HEK293T (cell line): ENCODE data around the gene AGAP1.

Source experiments
- CTCF ChIA-PET: fragments of 350-600 bp; formaldehyde crosslinking; extraction: SDS; loops from one replicate; lab custom pipeline; 2021; ENCODE audit warnings: antibody characterized with exemption, inconsistent platforms; lab: Yijun Ruan, JAX
- POLR2A ChIA-PET: fragments of 350-600 bp; formaldehyde crosslinking; extraction: SDS; loops from one replicate; lab custom pipeline; 2020; ENCODE audit warnings: antibody characterized with exemption, inconsistent platforms; lab: Yijun Ruan, JAX
- DNase-seq: peaks from one replicate; pipeline ENCODE4 v3.0.0; 2012; ENCODE audit warnings: mixed read lengths; ENCODE audit errors: extremely low spot score
- ARNT ChIP-seq: fragments of 450-650 bp; IDR thresholded peaks from 2 replicates; pipeline ENCODE4 v1.6.1; 2017; ENCODE audit warnings: mild to moderate bottlenecking
- BHLHE40 ChIP-seq: fragments of 450-650 bp; IDR thresholded peaks from 2 replicates; pipeline ENCODE4 v1.6.1; 2016; ENCODE audit warnings: mild to moderate bottlenecking, moderate library complexity, borderline replicate concordance
- CTBP1 ChIP-seq: fragments of 450-650 bp; IDR thresholded peaks from 2 replicates; pipeline ENCODE4 v1.6.1; 2016; ENCODE audit warnings: borderline replicate concordance
- ELF4 ChIP-seq: fragments of 450-650 bp; IDR thresholded peaks from 2 replicates; pipeline ENCODE4 v1.6.1; 2017; ENCODE audit warnings: antibody characterized with exemption
- FOXA1 ChIP-seq: fragments of 450-650 bp; IDR thresholded peaks from 2 replicates; pipeline ENCODE4 v1.6.1; 2016; ENCODE audit warnings: mild to moderate bottlenecking
- FOXK2 ChIP-seq: fragments of 450-650 bp; IDR thresholded peaks from 2 replicates; pipeline ENCODE4 v1.6.1; 2016; ENCODE audit warnings: mild to moderate bottlenecking
- FOXM1 ChIP-seq: fragments of 450-650 bp; IDR thresholded peaks from 2 replicates; pipeline ENCODE4 v1.6.1; 2017; ENCODE audit warnings: mild to moderate bottlenecking, borderline replicate concordance
- HDGF ChIP-seq: fragments of 450-650 bp; IDR thresholded peaks from 2 replicates; pipeline ENCODE4 v1.6.1; 2017; ENCODE audit warnings: antibody characterized with exemption, borderline replicate concordance
- L3MBTL2 ChIP-seq: fragments of 450-650 bp; conservative IDR thresholded peaks from 2 replicates; pipeline ENCODE4 v1.6.1; 2016; ENCODE audit warnings: mild to moderate bottlenecking
- LEF1 ChIP-seq: fragments of 450-650 bp; IDR thresholded peaks from 2 replicates; pipeline ENCODE4 v1.6.1; 2017; ENCODE audit warnings: mild to moderate bottlenecking, borderline replicate concordance
- NFRKB ChIP-seq: fragments of 450-650 bp; IDR thresholded peaks from 2 replicates; pipeline ENCODE4 v1.6.1; 2016; ENCODE audit warnings: mild to moderate bottlenecking, moderate library complexity
- SP1 ChIP-seq: fragments of 450-650 bp; IDR thresholded peaks from 2 replicates; pipeline ENCODE4 v1.6.1; 2017
- SUZ12 ChIP-seq: fragments of 450-650 bp; IDR thresholded peaks from 2 replicates; pipeline ENCODE4 v1.6.1; 2016; ENCODE audit warnings: mild to moderate bottlenecking
- TARDBP ChIP-seq: fragments of 450-650 bp; IDR thresholded peaks from 2 replicates; pipeline ENCODE4 v1.6.1; 2016
- ZNF384 ChIP-seq: fragments of 450-650 bp; IDR thresholded peaks from 2 replicates; pipeline ENCODE4 v1.6.1; 2016
- TF ChIP-seq, protein P1 (sequence below): fragments of 450-650 bp; IDR thresholded peaks from 2 replicates; pipeline ENCODE4 v1.6.1; 2016

Gene AGAP1

DNA sequence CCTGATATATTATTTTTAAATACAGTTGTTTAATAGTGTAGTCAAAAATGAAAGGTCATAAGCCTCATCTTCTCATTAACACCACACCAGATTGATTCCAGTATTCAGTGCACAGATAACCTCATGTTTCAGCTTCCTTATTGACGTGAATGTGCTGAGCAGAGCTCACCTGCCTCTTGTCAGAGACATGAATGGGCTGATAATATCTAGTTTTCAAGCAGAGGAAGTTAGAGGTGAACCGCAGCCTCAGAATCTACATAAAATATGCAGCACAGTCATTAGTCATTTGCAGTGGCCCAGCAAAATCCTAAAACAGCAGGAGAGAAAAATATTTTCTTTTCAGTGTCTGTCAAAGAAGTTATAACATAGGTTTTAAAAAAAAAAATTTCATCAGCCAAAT is 458.1 kb downstream of the AGAP1 start:
- TF ChIP-seq FOXM1: no peak
- ChIA-PET CTCF (interaction anchor here (1.1 kb wide), 1 partner anchor 86 kb away, joined by 3 read pairs; no protein-coding TSS in a partner anchor), POLR2A (no interaction called here)
- no peak for DNase-seq

- TF ChIP-seq FOXK2 (no peak), ARNT (no peak), LEF1 (no peak), SP1 (no peak), NFRKB (no peak), L3MBTL2 (no peak), ELF4 (no peak), TARDBP (no peak)
- TF ChIP-seq, protein P1, sequence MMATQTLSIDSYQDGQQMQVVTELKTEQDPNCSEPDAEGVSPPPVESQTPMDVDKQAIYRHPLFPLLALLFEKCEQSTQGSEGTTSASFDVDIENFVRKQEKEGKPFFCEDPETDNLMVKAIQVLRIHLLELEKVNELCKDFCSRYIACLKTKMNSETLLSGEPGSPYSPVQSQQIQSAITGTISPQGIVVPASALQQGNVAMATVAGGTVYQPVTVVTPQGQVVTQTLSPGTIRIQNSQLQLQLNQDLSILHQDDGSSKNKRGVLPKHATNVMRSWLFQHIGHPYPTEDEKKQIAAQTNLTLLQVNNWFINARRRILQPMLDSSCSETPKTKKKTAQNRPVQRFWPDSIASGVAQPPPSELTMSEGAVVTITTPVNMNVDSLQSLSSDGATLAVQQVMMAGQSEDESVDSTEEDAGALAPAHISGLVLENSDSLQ: no peak
- no peak for DNase-seq
- ChIA-PET POLR2A (no interaction called here), CTCF (no interaction called here)
Observed at GRCh38 chr2:235952714-235953113, 458.9 kb downstream of the AGAP1 start.

DNA sequence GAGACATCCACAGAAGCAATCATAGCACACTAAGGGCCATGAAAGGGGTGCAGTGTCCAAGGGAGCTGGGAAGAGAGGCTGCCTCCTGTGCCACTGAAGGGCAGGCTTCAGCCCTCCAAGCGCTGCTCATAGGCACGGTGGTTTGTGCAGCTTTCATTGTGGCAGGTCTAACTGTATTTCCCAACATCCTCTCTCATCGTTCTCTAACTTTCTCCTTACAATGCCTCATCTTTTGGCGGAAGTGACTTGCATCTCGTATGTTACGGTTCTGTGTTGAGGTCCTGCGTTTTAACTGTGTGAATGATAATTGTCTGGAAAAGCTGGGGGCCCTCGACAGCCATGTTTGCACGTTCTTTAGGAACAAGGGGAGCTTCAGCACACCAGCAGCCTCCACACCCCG is 460.4 kb downstream of the AGAP1 start:
- TF ChIP-seq CTBP1: no peak
- TF ChIP-seq FOXK2: no peak
- TF ChIP-seq ELF4: no peak
- no peak for TF ChIP-seq HDGF
- TF ChIP-seq FOXM1: no peak
- no peak for TF ChIP-seq ARNT
- no peak for TF ChIP-seq BHLHE40
- TF ChIP-seq, protein P1: no peak
- TF ChIP-seq FOXA1: no peak
- no peak for TF ChIP-seq NFRKB
- TF ChIP-seq ZNF384: no peak
- POLR2A ChIA-PET: no interaction called here
- no peak for DNase-seq
- CTCF ChIA-PET: no interaction called here

DNA sequence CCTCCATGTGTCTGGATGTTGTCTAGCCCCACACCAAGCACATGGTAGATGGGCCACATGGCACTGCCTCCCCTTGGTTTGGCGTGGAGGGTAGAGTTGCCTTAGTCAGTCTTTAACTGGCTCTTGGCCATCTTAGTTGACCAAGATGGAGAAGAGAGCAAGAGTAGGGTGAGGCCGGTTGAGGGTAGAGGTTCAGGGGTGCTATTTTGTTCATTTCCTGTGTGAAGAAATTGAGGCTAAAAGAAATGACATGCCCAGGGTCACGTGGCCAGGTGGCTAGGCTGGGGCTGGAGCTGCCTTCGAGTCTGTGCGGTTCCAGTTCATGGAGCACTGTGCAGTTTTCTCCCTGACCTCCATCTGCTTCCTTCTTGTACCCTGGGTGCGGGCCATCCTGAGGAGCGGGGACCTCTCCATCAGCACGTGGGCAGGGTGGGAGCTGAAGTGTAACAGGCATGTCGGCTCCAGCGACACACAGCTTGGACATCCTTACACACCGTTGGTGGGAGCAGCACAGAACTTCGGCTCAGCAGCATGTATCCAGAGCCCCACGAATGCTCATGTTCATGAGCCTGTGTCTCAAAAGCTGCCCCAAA is 461.1 kb downstream of the AGAP1 start:
- TF ChIP-seq L3MBTL2: no peak
- no peak for TF ChIP-seq SP1
- TF ChIP-seq NFRKB: no peak
- no peak for TF ChIP-seq ELF4
- TF ChIP-seq, protein P1: no peak
- TF ChIP-seq TARDBP: no peak
- no peak for TF ChIP-seq ARNT
- no peak for TF ChIP-seq LEF1
- TF ChIP-seq SUZ12: no peak
- no peak for TF ChIP-seq BHLHE40
- TF ChIP-seq ZNF384: no peak
- TF ChIP-seq FOXA1: no peak
- no peak for TF ChIP-seq FOXK2
- TF ChIP-seq HDGF: no peak
- TF ChIP-seq FOXM1: no peak
- no peak for TF ChIP-seq CTBP1
- DNase-seq: no peak
- ChIA-PET POLR2A (no interaction called here), CTCF (no interaction called here)

DNA sequence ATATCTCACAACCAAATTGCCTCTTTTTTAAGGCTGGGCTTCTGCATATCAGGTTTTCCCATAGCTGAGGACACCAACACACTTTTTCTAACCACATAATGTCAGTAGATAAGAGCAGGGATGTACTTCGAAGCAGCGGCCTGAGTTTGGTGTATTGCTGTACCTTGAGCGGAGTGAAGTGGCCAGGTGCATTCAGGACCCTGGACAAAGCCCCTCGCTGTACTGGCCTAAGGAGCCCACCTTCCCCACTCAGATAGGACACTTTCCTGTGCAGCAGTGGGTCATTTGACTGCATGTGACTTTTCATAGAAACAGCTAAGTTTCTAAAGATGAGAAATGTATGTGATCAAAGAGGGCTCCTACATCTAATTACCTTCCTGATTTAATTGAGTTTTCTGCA is 461.8 kb downstream of the AGAP1 start:
- ChIA-PET POLR2A (no interaction called here), CTCF (no interaction called here)
- no peak for TF ChIP-seq L3MBTL2
- TF ChIP-seq SUZ12: no peak
- TF ChIP-seq CTBP1: no peak
- TF ChIP-seq FOXA1: no peak
- TF ChIP-seq FOXK2: no peak
- no peak for TF ChIP-seq ARNT
- TF ChIP-seq ZNF384: no peak
- no peak for TF ChIP-seq LEF1
- TF ChIP-seq, protein P1: no peak
- no peak for TF ChIP-seq FOXM1
- no peak for DNase-seq

GRCh38 chr2:235956281-235956970 is 462.6 kb downstream of the AGAP1 start:
- CTCF ChIA-PET: no interaction called here
- no peak for TF ChIP-seq ARNT
- no peak for TF ChIP-seq LEF1
- no peak for TF ChIP-seq SUZ12
- TF ChIP-seq HDGF: no peak
- TF ChIP-seq, protein P1: no peak
- TF ChIP-seq TARDBP: no peak
- TF ChIP-seq FOXM1: no peak
- no peak for TF ChIP-seq FOXA1
- TF ChIP-seq CTBP1: no peak
- no peak for TF ChIP-seq SP1
- TF ChIP-seq ELF4: no peak
- no peak for TF ChIP-seq ZNF384
- no peak for TF ChIP-seq FOXK2
- no peak for TF ChIP-seq NFRKB
- no peak for TF ChIP-seq BHLHE40
- TF ChIP-seq L3MBTL2: no peak
- no peak for DNase-seq
- POLR2A ChIA-PET: no interaction called here
